ENCODE results near the gene TSPEAR. TPM values are rescaled to one million over a fixed set of nuclear protein-coding genes. Genes with fewer than 3 reads are reported as not detected.

TSPEAR gene
- total and polyA plus RNA-seq, 2 donors from 2014 or later, result 0.09 to 0.22 TPM

DNA sequence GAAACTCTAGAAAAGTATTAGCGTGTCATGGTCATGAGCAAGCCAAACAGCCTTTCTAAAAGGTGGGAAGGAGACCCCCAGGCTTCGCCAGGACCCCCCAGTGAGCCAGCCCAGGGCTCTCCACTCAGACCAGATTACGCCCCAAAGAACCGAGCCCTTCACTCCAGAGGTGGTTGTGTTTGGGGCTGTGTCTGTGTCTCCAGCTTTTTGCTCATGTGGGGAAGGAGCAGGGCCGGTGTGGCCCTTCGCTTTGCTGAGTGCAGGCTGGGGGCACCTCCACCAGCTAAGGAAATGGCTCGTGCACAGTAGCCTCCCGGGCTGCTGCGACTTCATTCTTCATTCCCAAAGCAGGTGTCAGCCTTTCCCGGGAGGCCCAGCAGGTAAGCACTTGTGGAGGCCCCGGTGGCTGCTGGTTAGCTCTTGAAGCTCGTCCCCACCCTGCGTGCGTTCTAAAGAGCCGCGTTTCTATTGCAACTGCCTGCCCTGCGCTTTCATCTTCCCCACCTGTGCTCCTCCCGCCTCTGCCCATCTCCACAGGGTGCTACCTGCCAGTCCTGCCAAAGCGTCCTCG, 531 bp downstream of the TSPEAR start:
- Histone ChIP-seq H3K36me3 (ENCODE audit: control insufficient read depth in 2 of 3, insufficient read depth in 3 of 3, low read length in 3 of 3) (no peaks in the 10 kb centered on the region), H3K27ac (ENCODE audit: low read depth in 2 of 2, low read length in 2 of 2) (no peak overlapping the region), H3K9me3 (ENCODE audit: control insufficient read depth in 2 of 3, insufficient read depth in 1 of 3, low read length in 3 of 3) (no peaks in the 10 kb centered on the region), H3K9ac (ENCODE audit: low read length in 3 of 3) (no peak overlapping the region), H3K4me3 (ENCODE audit: low read length in 3 of 3) (no peak overlapping the region), H3K4me1 (ENCODE audit: control insufficient read depth in 2 of 3, insufficient read depth in 2 of 3, low read depth in 1 of 3, low read length in 3 of 3) (no peaks in the 10 kb centered on the region), H3K27me3 (ENCODE audit: control insufficient read depth, insufficient read depth, low read length) (peaks cover 34% of the 10 kb centered on the region)
- FAIRE-seq (no peak), DNase-seq (peak in 2 of 5 donors; percentile 31 to 50)
- intact Hi-C loops (cut with DNase I), result no loop called here
- TF ChIP-seq, protein P1, sequence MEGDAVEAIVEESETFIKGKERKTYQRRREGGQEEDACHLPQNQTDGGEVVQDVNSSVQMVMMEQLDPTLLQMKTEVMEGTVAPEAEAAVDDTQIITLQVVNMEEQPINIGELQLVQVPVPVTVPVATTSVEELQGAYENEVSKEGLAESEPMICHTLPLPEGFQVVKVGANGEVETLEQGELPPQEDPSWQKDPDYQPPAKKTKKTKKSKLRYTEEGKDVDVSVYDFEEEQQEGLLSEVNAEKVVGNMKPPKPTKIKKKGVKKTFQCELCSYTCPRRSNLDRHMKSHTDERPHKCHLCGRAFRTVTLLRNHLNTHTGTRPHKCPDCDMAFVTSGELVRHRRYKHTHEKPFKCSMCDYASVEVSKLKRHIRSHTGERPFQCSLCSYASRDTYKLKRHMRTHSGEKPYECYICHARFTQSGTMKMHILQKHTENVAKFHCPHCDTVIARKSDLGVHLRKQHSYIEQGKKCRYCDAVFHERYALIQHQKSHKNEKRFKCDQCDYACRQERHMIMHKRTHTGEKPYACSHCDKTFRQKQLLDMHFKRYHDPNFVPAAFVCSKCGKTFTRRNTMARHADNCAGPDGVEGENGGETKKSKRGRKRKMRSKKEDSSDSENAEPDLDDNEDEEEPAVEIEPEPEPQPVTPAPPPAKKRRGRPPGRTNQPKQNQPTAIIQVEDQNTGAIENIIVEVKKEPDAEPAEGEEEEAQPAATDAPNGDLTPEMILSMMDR (IDR thresholded peaks at IDR 0.05; ENCODE audit: borderline replicate concordance, extremely low read depth, insufficient read depth), result no peak

DNA sequence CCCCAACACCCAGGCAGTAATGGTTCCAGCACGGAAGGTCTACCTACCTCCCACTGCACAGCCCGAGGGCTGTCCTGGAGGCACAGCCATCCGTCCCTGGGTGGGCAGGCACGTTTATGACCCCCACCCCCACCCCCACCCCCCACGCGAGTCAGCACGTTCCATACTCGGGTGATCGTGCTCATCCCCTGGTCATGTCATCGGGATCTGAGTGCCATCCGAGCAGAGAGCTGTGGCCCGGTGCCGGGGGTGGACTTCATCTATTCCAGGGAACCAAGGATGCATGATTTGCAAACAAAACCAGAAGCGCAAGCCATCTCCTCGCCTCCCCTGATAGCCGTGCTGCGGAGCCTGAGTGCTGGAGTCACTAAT, 1.1 kb downstream of the TSPEAR start:
- intact Hi-C loops (cut with DNase I), result no loop called here

DNA sequence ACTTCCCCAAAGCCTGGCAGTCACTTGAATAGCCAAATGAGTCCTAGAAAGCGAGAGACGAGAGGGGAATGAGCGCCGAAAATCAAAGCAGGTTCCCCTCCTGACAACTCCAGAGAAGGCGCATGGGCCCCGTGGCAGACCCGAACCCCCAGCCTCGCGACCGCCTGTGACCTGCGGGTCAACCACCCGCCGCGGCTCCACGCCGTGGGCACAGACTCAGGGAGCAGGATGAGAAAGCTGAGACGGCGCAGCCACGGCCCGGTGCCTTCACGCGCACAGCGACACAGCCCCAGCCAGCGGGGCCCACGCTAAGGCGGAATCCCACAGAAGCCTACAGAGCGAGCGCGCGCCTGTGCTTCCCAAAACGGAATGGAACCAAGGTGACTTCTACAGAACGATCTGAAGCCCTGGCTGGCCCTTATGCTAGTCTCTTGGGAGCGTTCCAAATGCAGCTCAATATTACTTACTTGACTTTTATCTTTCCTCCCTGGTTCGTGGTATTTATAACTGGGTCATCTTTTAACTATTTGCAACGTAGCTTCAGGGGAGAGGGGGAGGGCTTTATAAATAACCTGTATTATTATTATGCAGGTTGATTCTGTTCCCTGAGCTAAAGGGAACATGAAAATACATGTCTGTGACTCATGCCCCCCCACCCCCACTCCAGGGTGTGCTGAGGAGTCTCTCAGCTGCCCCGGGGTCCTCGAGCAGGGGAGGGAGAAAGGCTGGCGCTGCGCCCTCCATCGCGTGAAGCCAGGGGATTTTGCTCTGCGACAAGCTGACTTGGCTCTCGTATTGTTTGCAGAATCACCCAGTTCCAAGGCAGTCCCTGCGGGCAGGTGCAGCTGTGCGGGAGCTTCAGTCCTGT, 1.7 kb downstream of the TSPEAR start:
- no peak overlapping the region for H3K27ac ChIP-seq (ENCODE audit: low read depth in 2 of 2, low read length in 2 of 2)
- no peaks in the 10 kb centered on the region for H3K36me3 ChIP-seq (ENCODE audit: control insufficient read depth in 2 of 3, insufficient read depth in 3 of 3, low read length in 3 of 3)
- peaks cover 34% of the 10 kb centered on the region for H3K27me3 ChIP-seq (ENCODE audit: control insufficient read depth, insufficient read depth, low read length)
- no peaks in the 10 kb centered on the region for H3K9me3 ChIP-seq (ENCODE audit: control insufficient read depth in 2 of 3, insufficient read depth in 1 of 3, low read length in 3 of 3)
- FAIRE-seq, result no peak
- intact Hi-C loops (cut with DNase I), result no loop called here
- H3K4me1 ChIP-seq (ENCODE audit: control insufficient read depth in 2 of 3, insufficient read depth in 2 of 3, low read depth in 1 of 3, low read length in 3 of 3), result no peaks in the 10 kb centered on the region
- no peak overlapping the region for H3K4me3 ChIP-seq (ENCODE audit: low read length in 3 of 3)
- H3K9ac ChIP-seq (ENCODE audit: low read length in 3 of 3), result no peak overlapping the region
- TF ChIP-seq, protein P1 (IDR thresholded peaks at IDR 0.05; ENCODE audit: borderline replicate concordance, extremely low read depth, insufficient read depth), result no peak
- DNase-seq, result peak in 3 of 5 donors; percentile 9 to 76 (median 45)

More for the DNA sequence above, 1.1 kb downstream of the TSPEAR start:
- no peak overlapping the region for H3K4me3 ChIP-seq (ENCODE audit: low read length in 3 of 3)
- peaks cover 34% of the 10 kb centered on the region for H3K27me3 ChIP-seq (ENCODE audit: control insufficient read depth, insufficient read depth, low read length)
- H3K9me3 ChIP-seq (ENCODE audit: control insufficient read depth in 2 of 3, insufficient read depth in 1 of 3, low read length in 3 of 3), result no peaks in the 10 kb centered on the region
- DNase-seq (peak in 1 of 5 donors; percentile 57), FAIRE-seq (no peak)
- H3K4me1 ChIP-seq (ENCODE audit: control insufficient read depth in 2 of 3, insufficient read depth in 2 of 3, low read depth in 1 of 3, low read length in 3 of 3), result no peaks in the 10 kb centered on the region
- no peak overlapping the region for H3K27ac ChIP-seq (ENCODE audit: low read depth in 2 of 2, low read length in 2 of 2)
- H3K9ac ChIP-seq (ENCODE audit: low read length in 3 of 3), result no peak overlapping the region
- TF ChIP-seq, protein P1 (IDR thresholded peaks at IDR 0.05; ENCODE audit: borderline replicate concordance, extremely low read depth, insufficient read depth), result no peak
- H3K36me3 ChIP-seq (ENCODE audit: control insufficient read depth in 2 of 3, insufficient read depth in 3 of 3, low read length in 3 of 3), result no peaks in the 10 kb centered on the region

Data from kidney (tissue), 14 donors.